Testis (tissue), 3 donors: Measurements from ENCODE around the gene USF1. TPM values are rescaled to one million over a fixed set of nuclear protein-coding genes. Genes with fewer than 3 reads are reported as not detected.
"Not testable (repeated sequence)": the region's sequence is repeated elsewhere in the genome, so short reads cannot be mapped to it uniquely, and the experiment has no call there.

Experiments
- DNase-seq: peaks from one replicate; pipeline ENCODE4 v3.0.0-alpha.2; 2019
- H3K27ac ChIP-seq, 2 donors: fragments of 200-600 bp; sonication (generic); one replicate each; pipeline ENCODE4 v1.5.1; 2019
- H3K27me3 ChIP-seq: fragments of 200-600 bp; sonication (generic); one replicate; pipeline ENCODE4 v1.5.1; 2019
- H3K36me3 ChIP-seq: fragments of 200-600 bp; sonication (generic); one replicate; pipeline ENCODE4 v1.5.1; 2017; ENCODE audit warnings: low read depth; ENCODE audit errors: missing control alignments
- H3K4me1 ChIP-seq: fragments of 200-600 bp; sonication (generic); one replicate; pipeline ENCODE4 v1.5.1; 2019
- H3K4me3 ChIP-seq, 2 donors: fragments of 200-600 bp; sonication (generic); one replicate each; pipeline ENCODE4 v1.5.1; 2017 to 2019
- H3K9me3 ChIP-seq: fragments of 200-600 bp; sonication (generic); one replicate; pipeline ENCODE4 v1.5.1; 2017
- CTCF ChIP-seq, 3 experiments: fragments of 450-650 bp in 2 of 3; fragments of 200-600 bp in 1 of 3; sonication (generic) in 1 of 3; IDR thresholded peaks; one replicate each; pipeline ENCODE4 v1.5.1; 2016 to 2019; ENCODE audit warnings: antibody characterized with exemption in 3 of 3, mild to moderate bottlenecking in 2 of 3, moderate library complexity in 1 of 3
- POLR2A ChIP-seq: fragments of 450-650 bp; IDR thresholded peaks from one replicate; pipeline ENCODE4 v1.6.1; 2017; ENCODE audit warnings: antibody characterized with exemption, mild to moderate bottlenecking, moderate library complexity
- WGBS, 2 donors: methylation state at CpG; one replicate each; pipeline ENCODE4 v1.1.5; 2018; 5-methylcytosine and 5-hydroxymethylcytosine counted together
- intact Hi-C: fragments of 100-400 bp; cut with DNase I; formaldehyde crosslinking; loops from one replicate; pipeline ENCODE4 v1.15.1; 2023; ENCODE audit warnings: low total_unique reads
- polyA plus RNA-seq: library from polyadenylated mRNA; stranded (reverse); fragments of 350-450 nt; fragmentation: Illumina TruSeq; extraction: RNeasy Lipid Tissue Mini Kit (QIAGEN cat#74804); gene quantifications from one replicate; pipeline ENCODE4 v1.2.3, GENCODE V29; 2014; ENCODE audit warnings: low read depth, low replicate concordance; ENCODE audit not compliant: insufficient read depth
- total RNA-seq, 2 donors: library from RNA; depleted of rRNA; stranded (reverse); fragments of >200 nt; gene quantifications; one replicate each; pipeline ENCODE4 v1.2.3, GENCODE V29; 2016

The USF1 gene
- total and polyA plus RNA-seq, 3 donors from 2014 or later, result 38.8 to 61.9 (median 50.8) TPM

- TF ChIP-seq POLR2A, result no peak
- TF ChIP-seq CTCF (IDR thresholded peaks at IDR 0.05), result no peak
- no peaks in the 10 kb centered on the region for H3K27me3 ChIP-seq
- peak; percentile 42 for DNase-seq
- H3K27ac ChIP-seq, result peak within 1 kb of the TSS; percentile 53 to 66
- H3K36me3 ChIP-seq, result no peaks in the 10 kb centered on the region
- intact Hi-C loops, result no loop called here
- WGBS, 2 donors, result 3% methylated on average over 15 to 36 of the region's 36 CpGs
- H3K9me3 ChIP-seq, result no peaks in the 10 kb centered on the region
- peak within 1 kb of the TSS; percentile 59 to 74 for H3K4me3 ChIP-seq
- no peaks in the 10 kb centered on the region for H3K4me1 ChIP-seq
Measured at GRCh38 chr1:161020509-161021164, 25.1 kb downstream of the USF1 start, which contains the start of gene F11R. Gene F11R, minus strand, starts transcription at chr1:161021152. Its CDS starts 79 bp downstream, at chr1:161021073.

- intact Hi-C loops, result no loop called here
- no peaks in the 10 kb centered on the region for H3K9me3 ChIP-seq
- no peaks in the 10 kb centered on the region for H3K4me1 ChIP-seq
- peak overlapping the region; percentile 53 to 66 for H3K27ac ChIP-seq
- no peak for TF ChIP-seq CTCF (IDR thresholded peaks at IDR 0.05)
- no peak for TF ChIP-seq POLR2A
- WGBS, 2 donors, result 13 to 17% methylated on average over 10 of the region's 10 CpGs
- H3K4me3 ChIP-seq, result peak overlapping the region; percentile 59 to 74
- H3K36me3 ChIP-seq, result no peaks in the 10 kb centered on the region
- no peak for DNase-seq
- H3K27me3 ChIP-seq, result no peaks in the 10 kb centered on the region
Measured at GRCh38 chr1:161019751-161020495, 25.9 kb downstream of the USF1 start.

- peak overlapping the region in 1 of 2 donors; percentile 36 for H3K27ac ChIP-seq
- H3K36me3 ChIP-seq, H3K9me3 ChIP-seq, intact Hi-C loops, H3K27me3 ChIP-seq, DNase-seq, H3K4me1 ChIP-seq, H3K4me3 ChIP-seq: not testable (repeated sequence)
- 86 to 89% methylated on average over 15 of the region's 15 CpGs for WGBS, 2 donors
Measured at GRCh38 chr1:161019111-161019660, 26.6 kb downstream of the USF1 start.

GRCh38 chr1:161018631-161018930 lies 27.2 kb downstream of the USF1 start:
- Histone ChIP-seq H3K4me3 (no peak overlapping the region), H3K36me3 (no peaks in the 10 kb centered on the region), H3K27me3 (no peaks in the 10 kb centered on the region), H3K27ac (peak overlapping the region in 1 of 2 donors; percentile 36), H3K4me1 (peaks cover under 1% of the 10 kb centered on the region), H3K9me3 (no peaks in the 10 kb centered on the region)
- intact Hi-C loops, result no loop called here
- DNase-seq, result no peak
- no peak for TF ChIP-seq POLR2A
- no peak for TF ChIP-seq CTCF (IDR thresholded peaks at IDR 0.05)
- WGBS, 2 donors, result 92 to 93% methylated on average over 1 of the region's 1 CpG

- intact Hi-C loops, result no loop called here
- Histone ChIP-seq H3K36me3 (no peaks in the 10 kb centered on the region), H3K4me3 (no peak overlapping the region), H3K9me3 (no peaks in the 10 kb centered on the region), H3K27ac (no peak overlapping the region), H3K27me3 (no peaks in the 10 kb centered on the region), H3K4me1 (peaks cover 5% of the 10 kb centered on the region)
- DNase-seq, result no peak
- no peak for TF ChIP-seq POLR2A
- no peak for TF ChIP-seq CTCF (IDR thresholded peaks at IDR 0.05)
- WGBS, 2 donors, result 89 to 93% methylated on average over 5 of the region's 5 CpGs
Measured at GRCh38 chr1:161017756-161018630, 27.8 kb downstream of the USF1 start.

GRCh38 chr1:161017181-161017580 lies 28.6 kb downstream of the USF1 start:
- H3K4me3 ChIP-seq, H3K36me3 ChIP-seq, intact Hi-C loops, DNase-seq, H3K27ac ChIP-seq, H3K27me3 ChIP-seq, H3K4me1 ChIP-seq, H3K9me3 ChIP-seq: not testable (repeated sequence)
- 73 to 87% methylated on average over 6 of the region's 7 CpGs for WGBS, 2 donors

- WGBS, 2 donors, result 44 to 73% methylated on average over 1 of the region's 1 CpG
- H3K27me3 ChIP-seq, DNase-seq, H3K27ac ChIP-seq, H3K36me3 ChIP-seq, H3K4me1 ChIP-seq, intact Hi-C loops, H3K9me3 ChIP-seq, H3K4me3 ChIP-seq: not testable (repeated sequence)
Measured at GRCh38 chr1:161016683-161017082, 29.1 kb downstream of the USF1 start.
